GM10266 (cell line): ENCODE data around the gene RAD51B.

ENCODE experiments used
- DNase-seq: peaks from one replicate; pipeline ENCODE4 v3.0.0; 2012; ENCODE audit errors: extremely low spot score
- CTCF ChIP-seq: IDR thresholded peaks from 2 replicates; pipeline ENCODE4 v1.5.1; 2012; ENCODE audit warnings: mild to moderate bottlenecking, low read depth; ENCODE audit not compliant: control insufficient read depth, insufficient read depth; ENCODE audit errors: missing control alignments

RAD51B gene

GRCh38 chr14:68051146-68051545, 231.6 kb downstream of the RAD51B start:
- TF ChIP-seq CTCF: no peak

GRCh38 chr14:68060198-68060597, 240.6 kb downstream of the RAD51B start:
- DNase-seq: no peak
- no peak for TF ChIP-seq CTCF

More at GRCh38 chr14:68051146-68051545, 231.6 kb downstream of the RAD51B start:
- no peak for DNase-seq

GRCh38 chr14:68062651-68063050, 243.1 kb downstream of the RAD51B start:
- no peak for DNase-seq
- no peak for TF ChIP-seq CTCF

- no peak for TF ChIP-seq CTCF
Observed at GRCh38 chr14:68065322-68065721, 245.7 kb downstream of the RAD51B start.

GRCh38 chr14:68074765-68075381, 255.3 kb downstream of the RAD51B start:
- no peak for TF ChIP-seq CTCF
- no peak for DNase-seq

More at GRCh38 chr14:68065322-68065721, 245.7 kb downstream of the RAD51B start:
- no peak for DNase-seq

- no peak for DNase-seq
- TF ChIP-seq CTCF: no peak
Observed at GRCh38 chr14:68075382-68076029, 255.9 kb downstream of the RAD51B start.

- no peak for TF ChIP-seq CTCF
Observed at GRCh38 chr14:68076451-68076850, 256.9 kb downstream of the RAD51B start.

More at GRCh38 chr14:68076451-68076850, 256.9 kb downstream of the RAD51B start:
- DNase-seq: no peak
